Measurements from ENCODE around the gene ALDH16A1. TPM values are rescaled to one million over a fixed set of nuclear protein-coding genes. Genes with fewer than 3 reads are reported as not detected.

ALDH16A1 gene
- total and polyA plus RNA-seq, 2 of the 8 experiments (the other 6 are each of a cell fraction or from before 2014, with no cell fraction given), result 30.5 to 34.3 TPM

- WGBS, 2 experiments (ENCODE audit: extremely low coverage in 1 of 2, insufficient coverage in 1 of 2, insufficient read length in 1 of 2, insufficient replicate concordance in 2 of 2, low coverage in 1 of 2, low lambda C conversion rate in 2 of 2, missing lambda C conversion rate in 1 of 2), result 90% methylated on average over 18 of the region's 19 CpGs; no CpG with 5 or more reads in 1 of the 2 experiments
- Histone ChIP-seq H3K4me3 (ENCODE audit: extremely low read depth in 1 of 4, insufficient read depth in 2 of 4, low read depth in 3 of 4, low read length in 4 of 4) (no peak overlapping the region), H3K27ac (ENCODE audit: low read depth, low read length) (no peak overlapping the region), H3K36me3 (ENCODE audit: control insufficient read depth in 2 of 4, insufficient read depth in 4 of 4, low read length in 3 of 4) (peaks cover 2 to 7% (median 3%) of the 10 kb centered on the region in 4 experiments; a peak in 4 of 8 replicates), H2BK120ac (replicated peaks; ENCODE audit: low read depth, low read length) (no peak overlapping the region), H3K4me2 (ENCODE audit: insufficient read depth in 1 of 2, low read depth in 2 of 2, low read length in 2 of 2) (no peak overlapping the region), H2BK12ac (ENCODE audit: low read depth, low read length) (0 out of 2 replicates have a peak overlapping the region, but pooled peaks have one; percentile 75), H3K4me1 (replicated peaks in 1 of 4; ENCODE audit: control insufficient read depth in 3 of 4, insufficient read depth in 4 of 4, low read length in 3 of 4) (peaks cover 0 to 8% (median 3%) of the 10 kb centered on the region in 4 experiments; a peak in 6 of 7 replicates), H2BK15ac (ENCODE audit: low read length) (0 out of 2 replicates have a peak overlapping the region, but pooled peaks have one; percentile 46), H4K91ac (replicated peaks; ENCODE audit: insufficient read length, low read length) (peak overlapping the region; percentile 81), H4K5ac (ENCODE audit: insufficient read length, low read depth, low read length) (no peak overlapping the region), H3K56ac (replicated peaks; ENCODE audit: insufficient read length, low read depth, low read length) (no peak overlapping the region), H4K20me1 (replicated peaks in 1 of 2; ENCODE audit: control insufficient read depth in 1 of 2, insufficient read depth in 2 of 2, low read length in 2 of 2) (no peaks in the 10 kb centered on the region), H2BK20ac (ENCODE audit: low read length) (no peak overlapping the region), H3K4ac (replicated peaks; ENCODE audit: insufficient read length, low read depth, low read length) (no peak overlapping the region), H3K9ac (replicated peaks in 1 of 4; ENCODE audit: extremely low read depth in 1 of 4, low read depth in 3 of 4, low read length in 3 of 4) (peak overlapping the region in 1 of 4 experiments; percentile 17; a peak in 2 of 7 replicates), H2BK5ac (ENCODE audit: low read depth, low read length) (no peak overlapping the region), H3K18ac (ENCODE audit: extremely low read depth, low read length) (no peak overlapping the region; the same call in 1 of the 2 replicates), H2AFZ (ENCODE audit: low read length) (no peak overlapping the region), H3K9me3 (ENCODE audit: insufficient read depth in 2 of 2, low read depth in 1 of 2, low read length in 1 of 2) (no peaks in the 10 kb centered on the region; a peak in 1 of 4 replicates), H3K23me2 (ENCODE audit: low read depth, low read length) (no peaks in the 10 kb centered on the region), H3K79me1 (ENCODE audit: low read depth, low read length) (no peaks in the 10 kb centered on the region), H3K14ac (ENCODE audit: insufficient read length) (no peak overlapping the region), H4K8ac (ENCODE audit: extremely low read depth, insufficient read depth, low read length) (no peak overlapping the region), H2AK5ac (ENCODE audit: low read depth, low read length) (no peak overlapping the region), H3K79me2 (ENCODE audit: control insufficient read depth in 1 of 2, insufficient read depth in 2 of 2, low read length in 2 of 2) (no peaks in the 10 kb centered on the region), H3K27me3 (replicated peaks in 1 of 4; ENCODE audit: control insufficient read depth in 3 of 4, extremely low read depth in 1 of 4, insufficient read depth in 3 of 4, low read length in 3 of 4) (no peaks in the 10 kb centered on the region), H3K23ac (ENCODE audit: insufficient read length) (no peak overlapping the region)
- TF ChIP-seq SIN3A (conservative IDR thresholded peaks at IDR 0.05 in 1 of 2, IDR thresholded peaks at IDR 0.05 in 1 of 2; ENCODE audit: low read depth in 1 of 2, low read length in 2 of 2), result no peak
- no peak for TF ChIP-seq TCF12 (IDR thresholded peaks at IDR 0.05; ENCODE audit: low read depth, low read length)
- TF ChIP-seq CTBP2 (IDR thresholded peaks at IDR 0.05; ENCODE audit: borderline replicate concordance, insufficient read depth, insufficient read length, low read length), result no peak
- no peak for TF ChIP-seq SP4 (IDR thresholded peaks at IDR 0.05; ENCODE audit: low read length)
- TF ChIP-seq RBBP5 (IDR thresholded peaks at IDR 0.05; ENCODE audit: borderline replicate concordance, low read depth, low read length), result no peak
- TF ChIP-seq JUND (IDR thresholded peaks at IDR 0.05; ENCODE audit: low read length), result no peak
- TF ChIP-seq, protein P1, sequence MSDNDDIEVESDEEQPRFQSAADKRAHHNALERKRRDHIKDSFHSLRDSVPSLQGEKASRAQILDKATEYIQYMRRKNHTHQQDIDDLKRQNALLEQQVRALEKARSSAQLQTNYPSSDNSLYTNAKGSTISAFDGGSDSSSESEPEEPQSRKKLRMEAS (IDR thresholded peaks at IDR 0.05), result 0 out of 2 replicates have a peak, but pooled peaks have one; percentile 1
- TF ChIP-seq GTF2F1 (IDR thresholded peaks at IDR 0.05; ENCODE audit: borderline replicate concordance, low read depth, low read length), result no peak
- DNase-seq (ENCODE audit: low read depth in 1 of 2, low spot score in 2 of 2), result no peak
- POLR2A ChIA-PET (ENCODE audit: partially characterized antibody), result interaction anchor here (1.1 to 6.8 kb wide), 3 partner anchors 11 to 26 kb away, joined by 4 to 50 read pairs (median 5); partner anchors contain the start of genes ALDH16A1 and RPS11
- no peak for FAIRE-seq
- CTCF ChIA-PET (ENCODE audit: partially characterized antibody), result interaction anchor here (2.7 kb wide), 1 partner anchor 9 kb away, joined by 15 read pairs; no protein-coding TSS in a partner anchor
These were observed 15.2 kb downstream of the ALDH16A1 start for GRCh38 chr19:49468199-49468598.

Data from H1 (cell line).